GM19452 (cell line): ENCODE measurements around the gene MDFI.

Experiments used
- ATAC-seq: cut with Tn5 transposase; IDR thresholded peaks from one replicate; pipeline ENCODE4 v1.9.1; 2021; ENCODE audit not compliant: unreplicated experiment

The MDFI gene

GRCh38 chr6:41700463-41701347 is 62.4 kb downstream of the MDFI start:
- ATAC-seq: no peak

GRCh38 chr6:41702089-41702745 is 63.9 kb downstream of the MDFI start:
- ATAC-seq: no peak

- ATAC-seq: no peak
Observed at GRCh38 chr6:41702771-41703494, 64.7 kb downstream of the MDFI start.
